OCI-LY1 (cell line): ENCODE measurements around the gene VAMP7.
A peak's percentile ranks its signal among the peaks of the same experiment; 100 is the strongest.
"Not testable (repeated sequence)": the region's sequence is repeated elsewhere in the genome, so short reads cannot be mapped to it uniquely, and the experiment has no call there.

ENCODE experiments used
- H2AFZ ChIP-seq: fragments of 200-600 bp; sonication (generic), shearing (Covaris generic); 2 replicates; pipeline ENCODE4 v1.6.0; 2014; ENCODE audit warnings: antibody characterized with exemption, mild to moderate bottlenecking, low read length
- H3F3A ChIP-seq: fragments of 200-600 bp; sonication (generic), shearing (Covaris generic); 2 replicates; pipeline ENCODE4 v1.6.0; 2014; ENCODE audit warnings: mild to moderate bottlenecking, antibody characterized with exemption, low read length, moderate library complexity; ENCODE audit not compliant: insufficient read depth
- H3K27ac ChIP-seq: fragments of 200-600 bp; sonication (generic); 2 replicates; pipeline ENCODE4 v1.5.1; 2014; ENCODE audit warnings: low read length, mixed run types, mild to moderate bottlenecking, low read depth; ENCODE audit not compliant: poor library complexity, severe bottlenecking
- H3K27me3 ChIP-seq: fragments of 200-600 bp; sonication (generic); 2 replicates; pipeline ENCODE4 v1.6.0; 2014; ENCODE audit warnings: antibody characterized with exemption, mild to moderate bottlenecking, low read length, moderate library complexity; ENCODE audit not compliant: insufficient read depth
- H3K36me3 ChIP-seq: fragments of 200-600 bp; sonication (generic); 2 replicates; pipeline ENCODE4 v1.6.1; 2014; ENCODE audit warnings: mild to moderate bottlenecking, antibody characterized with exemption, low read length, moderate library complexity, mixed read lengths; ENCODE audit not compliant: insufficient read depth
- H3K4me1 ChIP-seq: fragments of 200-600 bp; sonication (generic); 2 replicates; pipeline ENCODE4 v1.5.1; 2014; ENCODE audit warnings: mild to moderate bottlenecking, low read length, moderate library complexity; ENCODE audit not compliant: insufficient read depth, severe bottlenecking
- H3K4me2 ChIP-seq: fragments of 200-600 bp; sonication (generic), shearing (Covaris generic); 2 replicates; pipeline ENCODE4 v1.6.1; 2014; ENCODE audit warnings: low read length
- H3K4me3 ChIP-seq: fragments of 200-600 bp; sonication (generic); 2 replicates; pipeline ENCODE4 v1.5.1; 2014; ENCODE audit warnings: low read length, low read depth, mild to moderate bottlenecking, mixed read lengths; ENCODE audit not compliant: poor library complexity, severe bottlenecking
- H3K79me2 ChIP-seq: fragments of 200-600 bp; shearing (Covaris generic); 2 replicates; pipeline ENCODE4 v1.6.1; 2016; ENCODE audit warnings: mixed run types, low read length, mixed read lengths; ENCODE audit not compliant: insufficient read depth
- H3K9ac ChIP-seq: fragments of 200-600 bp; sonication (generic), shearing (Covaris generic); 2 replicates; pipeline ENCODE4 v1.6.1; 2014; ENCODE audit warnings: mild to moderate bottlenecking, low read length, mixed read lengths
- H3K9me2 ChIP-seq: fragments of 200-600 bp; sonication (generic), shearing (Covaris generic); 2 replicates; pipeline ENCODE4 v1.6.1; 2014; ENCODE audit warnings: low read depth, mild to moderate bottlenecking, low read length, mixed read lengths
- H3K9me3 ChIP-seq: fragments of 200-600 bp; shearing (Covaris generic); 2 replicates; pipeline ENCODE4 v1.6.1; 2014; ENCODE audit warnings: low read length, mixed read lengths
- H4K20me1 ChIP-seq: fragments of 200-600 bp; sonication (generic), shearing (Covaris generic); 2 replicates; pipeline ENCODE4 v1.6.0; 2016; ENCODE audit warnings: mild to moderate bottlenecking, low read length; ENCODE audit not compliant: insufficient read depth
- CTCF ChIP-seq: fragments of 200-600 bp; sonication (generic), shearing (Covaris generic); IDR thresholded peaks from 2 replicates; pipeline ENCODE4 v1.5.1; 2017; ENCODE audit warnings: mild to moderate bottlenecking, antibody characterized with exemption, low read length, moderate library complexity, mixed read lengths
- EZH2 ChIP-seq: fragments of 200-600 bp; sonication (generic), shearing (Covaris generic); IDR thresholded peaks from 2 replicates; pipeline ENCODE4 v1.8.0; 2017; ENCODE audit warnings: borderline replicate concordance, mixed run types, mild to moderate bottlenecking, antibody characterized with exemption, low read length, moderate library complexity, mixed read lengths

Gene VAMP7

GRCh38 chrX:155971658-155972057 is 90.5 kb downstream of the VAMP7 start:
- not testable (repeated sequence) for H3K36me3 ChIP-seq, H4K20me1 ChIP-seq, H3K27ac ChIP-seq, H3K4me2 ChIP-seq, H3K4me1 ChIP-seq, H3K79me2 ChIP-seq, H2AFZ ChIP-seq, H3K4me3 ChIP-seq, H3K9me3 ChIP-seq, H3K27me3 ChIP-seq, H3F3A ChIP-seq, H3K9ac ChIP-seq, H3K9me2 ChIP-seq
- 0 out of 2 replicates have a peak, but pooled peaks have one; percentile 15 for TF ChIP-seq CTCF

- not testable (repeated sequence) for H3K9me2 ChIP-seq, H3F3A ChIP-seq, H3K36me3 ChIP-seq, H3K27ac ChIP-seq, H4K20me1 ChIP-seq, H3K4me3 ChIP-seq, H3K9me3 ChIP-seq, H3K9ac ChIP-seq, H3K27me3 ChIP-seq, H3K4me1 ChIP-seq, H2AFZ ChIP-seq, H3K79me2 ChIP-seq, H3K4me2 ChIP-seq
These were observed 91.1 kb downstream of the VAMP7 start for GRCh38 chrX:155972241-155972640.

GRCh38 chrX:155983326-155983725 is 102.2 kb downstream of the VAMP7 start:
- Histone ChIP-seq H3K9ac (no peak overlapping the region), H3K4me2 (no peak overlapping the region), H3K4me1 (no peaks in the 10 kb centered on the region), H3K9me2 (no peaks in the 10 kb centered on the region), H4K20me1 (no peaks in the 10 kb centered on the region), H3K27me3 (no peaks in the 10 kb centered on the region), H3K4me3 (no peak overlapping the region), H2AFZ (no peak overlapping the region), H3K9me3 (no peaks in the 10 kb centered on the region), H3K27ac (no peak overlapping the region), H3F3A (no peaks in the 10 kb centered on the region), H3K36me3 (no peaks in the 10 kb centered on the region), H3K79me2 (no peaks in the 10 kb centered on the region)
- TF ChIP-seq EZH2 (no peak), CTCF (no peak)

- TF ChIP-seq CTCF: no peak
- no peak for TF ChIP-seq EZH2
- no peaks in the 10 kb centered on the region for H3K9me2 ChIP-seq
- H3K4me1 ChIP-seq: no peaks in the 10 kb centered on the region
- no peak overlapping the region for H3K9ac ChIP-seq
- no peak overlapping the region for H3K4me2 ChIP-seq
- H3K9me3 ChIP-seq: no peaks in the 10 kb centered on the region
- H3K36me3 ChIP-seq: no peaks in the 10 kb centered on the region
- H2AFZ ChIP-seq: no peak overlapping the region
- H3K79me2 ChIP-seq: no peaks in the 10 kb centered on the region
- H3K4me3 ChIP-seq: no peak overlapping the region
- no peaks in the 10 kb centered on the region for H3K27me3 ChIP-seq
- no peak overlapping the region for H3K27ac ChIP-seq
- H3F3A ChIP-seq: no peaks in the 10 kb centered on the region
- no peaks in the 10 kb centered on the region for H4K20me1 ChIP-seq
These were observed 104.1 kb downstream of the VAMP7 start for GRCh38 chrX:155985208-155985607.

GRCh38 chrX:155986995-155987394 is 105.8 kb downstream of the VAMP7 start:
- H3K9me3 ChIP-seq, H3K4me3 ChIP-seq: not testable (repeated sequence)

More at GRCh38 chrX:155986995-155987394, 105.8 kb downstream of the VAMP7 start:
- not testable (repeated sequence) for H3K27me3 ChIP-seq, H2AFZ ChIP-seq, H3K4me1 ChIP-seq, H3K27ac ChIP-seq, H3F3A ChIP-seq, H3K4me2 ChIP-seq, H3K79me2 ChIP-seq, H3K9me2 ChIP-seq, H3K36me3 ChIP-seq, H3K9ac ChIP-seq, H4K20me1 ChIP-seq
